H9 (cell line): ENCODE results near the gene KANSL1. TPM values are rescaled to one million over a fixed set of nuclear protein-coding genes. Genes with fewer than 3 reads are reported as not detected.
A peak's percentile ranks its signal among the peaks of the same experiment; 100 is the strongest.

Experiments
- DNase-seq: peaks from one replicate; pipeline ENCODE4 v3.0.0-alpha.2; 2017
- H2AFZ ChIP-seq: one replicate; pipeline ENCODE4 v1.6.1; 2013; ENCODE audit warnings: mild to moderate bottlenecking, low read length, control low read depth, moderate library complexity
- H2AK5ac ChIP-seq: 2 replicates; pipeline ENCODE4 v1.6.1; 2013; ENCODE audit warnings: low read length, control low read depth, mixed read lengths; ENCODE audit not compliant: insufficient read length
- H2BK120ac ChIP-seq: one replicate; pipeline ENCODE4 v1.6.1; 2013; ENCODE audit warnings: low read depth, mild to moderate bottlenecking, low read length, control low read depth, inconsistent platforms; ENCODE audit not compliant: poor library complexity, severe bottlenecking
- H2BK12ac ChIP-seq: 2 replicates; pipeline ENCODE4 v1.6.1; 2013; ENCODE audit warnings: low read length, control low read depth, mixed read lengths, low read depth; ENCODE audit not compliant: insufficient read length
- H2BK15ac ChIP-seq: 2 replicates; pipeline ENCODE4 v1.6.1; 2013; ENCODE audit warnings: low read depth, low read length, control low read depth
- H2BK20ac ChIP-seq: one replicate; pipeline ENCODE4 v1.6.1; 2013; ENCODE audit warnings: low read depth, mild to moderate bottlenecking, low read length, control low read depth, inconsistent platforms; ENCODE audit not compliant: poor library complexity, severe bottlenecking
- H2BK5ac ChIP-seq: 2 replicates; pipeline ENCODE4 v1.6.1; 2013; ENCODE audit warnings: low read length, control low read depth, mixed read lengths; ENCODE audit not compliant: insufficient read length
- H3K14ac ChIP-seq: 2 replicates; pipeline ENCODE4 v1.6.1; 2013; ENCODE audit warnings: low read length, control low read depth; ENCODE audit not compliant: insufficient read depth
- H3K18ac ChIP-seq: 2 replicates; pipeline ENCODE4 v1.6.1; 2013; ENCODE audit warnings: low read depth, mild to moderate bottlenecking, mixed read lengths, low read length, control low read depth; ENCODE audit not compliant: insufficient read length
- H3K23ac ChIP-seq: 2 replicates; pipeline ENCODE4 v1.6.1; 2013; ENCODE audit warnings: low read length, control low read depth, mixed read lengths, low read depth; ENCODE audit not compliant: insufficient read length
- H3K23me2 ChIP-seq: 2 replicates; pipeline ENCODE4 v1.6.1; 2013; ENCODE audit warnings: low read depth, mild to moderate bottlenecking, mixed read lengths, low read length, control low read depth; ENCODE audit not compliant: insufficient read length, poor library complexity, severe bottlenecking
- H3K27ac ChIP-seq: 2 replicates; pipeline ENCODE4 v1.5.1; 2013; ENCODE audit warnings: low read length, control low read depth, mixed read lengths, low read depth; ENCODE audit not compliant: insufficient read length
- H3K27me3 ChIP-seq: 2 replicates; pipeline ENCODE4 v1.6.1; 2013; ENCODE audit warnings: low read length, control low read depth, inconsistent platforms; ENCODE audit not compliant: insufficient read depth
- H3K4ac ChIP-seq: 2 replicates; pipeline ENCODE4 v1.6.1; 2013; ENCODE audit warnings: low read depth, mild to moderate bottlenecking, control low read depth, inconsistent platforms, low read length, moderate library complexity
- H3K4me1 ChIP-seq: 2 replicates; pipeline ENCODE4 v1.6.1; 2013; ENCODE audit warnings: low read length, control low read depth, inconsistent platforms; ENCODE audit not compliant: insufficient read depth
- H3K4me2 ChIP-seq: 2 replicates; pipeline ENCODE4 v1.6.1; 2013; ENCODE audit warnings: low read length, control low read depth, mixed read lengths; ENCODE audit not compliant: insufficient read length, insufficient read depth
- H3K56ac ChIP-seq: 2 replicates; pipeline ENCODE4 v1.6.1; 2013; ENCODE audit warnings: low read depth, mild to moderate bottlenecking, mixed read lengths, low read length, control low read depth; ENCODE audit not compliant: insufficient read length
- H3K79me1 ChIP-seq: 2 replicates; pipeline ENCODE4 v1.6.1; 2013; ENCODE audit warnings: low read depth, mild to moderate bottlenecking, moderate library complexity, low read length, control low read depth, inconsistent platforms; ENCODE audit not compliant: insufficient read depth, poor library complexity, severe bottlenecking
- H3K79me2 ChIP-seq: 2 replicates; pipeline ENCODE4 v1.6.1; 2013; ENCODE audit warnings: low read length, control low read depth, inconsistent platforms; ENCODE audit not compliant: insufficient read depth
- H3K9ac ChIP-seq: 2 replicates; pipeline ENCODE4 v1.6.1; 2013; ENCODE audit warnings: low read length, control low read depth, mixed read lengths; ENCODE audit not compliant: insufficient read length; ENCODE audit errors: extremely low read depth
- H3K9me3 ChIP-seq: one replicate; pipeline ENCODE4 v1.6.1; 2013; ENCODE audit warnings: low read depth, low read length, inconsistent platforms; ENCODE audit not compliant: control insufficient read depth
- H3T11ph ChIP-seq: one replicate; pipeline ENCODE4 v1.6.1; 2013; ENCODE audit warnings: mild to moderate bottlenecking, low read length, control low read depth, inconsistent platforms
- H4K20me1 ChIP-seq: one replicate; pipeline ENCODE4 v1.6.1; 2013; ENCODE audit not compliant: control insufficient read depth, insufficient read length, insufficient read depth
- H4K5ac ChIP-seq: 2 replicates; pipeline ENCODE4 v1.6.1; 2013; ENCODE audit warnings: low read depth, mild to moderate bottlenecking, mixed read lengths, low read length, control low read depth; ENCODE audit not compliant: insufficient read length
- H4K8ac ChIP-seq: replicated peaks from 2 replicates; pipeline ENCODE4 v1.6.1; 2013; ENCODE audit warnings: low read length, control low read depth, mixed read lengths, low read depth; ENCODE audit not compliant: insufficient read length
- H4K91ac ChIP-seq: 2 replicates; pipeline ENCODE4 v1.6.1; 2013; ENCODE audit warnings: low read depth, mild to moderate bottlenecking, moderate library complexity, mixed read lengths, low read length, control low read depth; ENCODE audit not compliant: insufficient read length
- H3K27ac Mint-ChIP-seq, 3 experiments: 2 replicates in 2 of 3; 3 replicates in 1 of 3; pipeline ENCODE4 v1.8.0; 2020 to 2021; ENCODE audit warnings: mixed read lengths in 3 of 3, mild to moderate bottlenecking in 1 of 3, moderate library complexity in 1 of 3
- H3K27me3 Mint-ChIP-seq: 2 replicates; pipeline ENCODE4 v1.8.0; 2021; ENCODE audit warnings: low read depth, mild to moderate bottlenecking, moderate library complexity, mixed read lengths
- H3K36me3 Mint-ChIP-seq, 3 experiments: 2 replicates in 2 of 3; 3 replicates in 1 of 3; pipeline ENCODE4 v1.8.0; 2020 to 2021; ENCODE audit warnings: low read depth in 3 of 3, mixed read lengths in 3 of 3; ENCODE audit not compliant: insufficient read depth in 1 of 3
- H3K4me1 Mint-ChIP-seq, 2 experiments: 2 replicates each; pipeline ENCODE4 v1.8.0; 2020; ENCODE audit warnings: mixed read lengths in 2 of 2
- H3K4me3 Mint-ChIP-seq, 2 experiments: 2 replicates in 1 of 2; 3 replicates in 1 of 2; pipeline ENCODE4 v1.8.0; 2020 to 2021; ENCODE audit warnings: mild to moderate bottlenecking in 2 of 2, mixed read lengths in 2 of 2, moderate library complexity in 1 of 2
- H3K9me3 Mint-ChIP-seq, 2 experiments: 2 replicates in 1 of 2; 3 replicates in 1 of 2; pipeline ENCODE4 v1.8.0; 2020; ENCODE audit warnings: mild to moderate bottlenecking in 2 of 2, mixed read lengths in 2 of 2, moderate library complexity in 1 of 2
- WGBS: extraction: QIAGEN DNeasy Blood & Tissue Kit; methylation state at CpG from one replicate; pipeline ENCODE4 v1.1.7; 2013; ENCODE audit warnings: missing lambda C conversion rate, low lambda C conversion rate, mixed read lengths; ENCODE audit not compliant: insufficient read length; ENCODE audit errors: extremely low coverage; 5-methylcytosine and 5-hydroxymethylcytosine counted together
- total RNA-seq: library from RNA; stranded (reverse); gene quantifications from 2 replicates; pipeline ENCODE4 v1.2.1, GENCODE V29; 2021
- TF ChIP-seq, protein P1 (sequence below): fragments of 200-600 bp; sonication (generic); conservative IDR thresholded peaks from 3 replicates; pipeline ENCODE4 v1.8.0; 2021; ENCODE audit warnings: antibody characterized with exemption, mild to moderate bottlenecking

KANSL1 gene
- total RNA-seq, 1 experiment from 2014 or later: 114 TPM

DNA sequence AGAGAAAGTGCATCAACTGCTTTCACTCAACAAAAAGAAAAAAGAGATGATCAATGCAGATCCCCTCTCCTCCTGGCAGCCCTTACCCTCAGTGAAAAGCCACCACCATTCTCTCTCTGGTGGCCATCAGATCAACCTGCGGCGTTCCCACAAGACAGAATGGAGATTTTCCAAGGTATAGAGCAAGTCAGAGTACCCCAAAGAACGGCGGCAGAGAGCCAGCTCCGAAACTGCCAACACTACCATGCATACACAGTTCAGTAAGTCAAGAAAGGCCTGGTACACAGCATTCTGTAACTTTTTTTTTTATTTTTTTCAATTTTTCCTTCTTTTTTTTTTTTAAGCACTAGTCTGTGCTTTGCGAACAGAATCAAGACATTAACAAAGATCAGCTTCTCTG, 163.6 kb downstream of the KANSL1 start:
- no peak overlapping the region for H3K23ac ChIP-seq
- H2BK15ac ChIP-seq: no peak overlapping the region
- H2AFZ ChIP-seq: no peak overlapping the region
- no peak overlapping the region for H3K4me3 Mint-ChIP-seq
- peak overlapping the region in 1 of 3 experiments; percentile 66; a peak in 2 of 7 replicates for H3K27ac Mint-ChIP-seq
- no peak overlapping the region for H3K9ac ChIP-seq
- H4K8ac ChIP-seq: no peak overlapping the region
- TF ChIP-seq, protein P1, sequence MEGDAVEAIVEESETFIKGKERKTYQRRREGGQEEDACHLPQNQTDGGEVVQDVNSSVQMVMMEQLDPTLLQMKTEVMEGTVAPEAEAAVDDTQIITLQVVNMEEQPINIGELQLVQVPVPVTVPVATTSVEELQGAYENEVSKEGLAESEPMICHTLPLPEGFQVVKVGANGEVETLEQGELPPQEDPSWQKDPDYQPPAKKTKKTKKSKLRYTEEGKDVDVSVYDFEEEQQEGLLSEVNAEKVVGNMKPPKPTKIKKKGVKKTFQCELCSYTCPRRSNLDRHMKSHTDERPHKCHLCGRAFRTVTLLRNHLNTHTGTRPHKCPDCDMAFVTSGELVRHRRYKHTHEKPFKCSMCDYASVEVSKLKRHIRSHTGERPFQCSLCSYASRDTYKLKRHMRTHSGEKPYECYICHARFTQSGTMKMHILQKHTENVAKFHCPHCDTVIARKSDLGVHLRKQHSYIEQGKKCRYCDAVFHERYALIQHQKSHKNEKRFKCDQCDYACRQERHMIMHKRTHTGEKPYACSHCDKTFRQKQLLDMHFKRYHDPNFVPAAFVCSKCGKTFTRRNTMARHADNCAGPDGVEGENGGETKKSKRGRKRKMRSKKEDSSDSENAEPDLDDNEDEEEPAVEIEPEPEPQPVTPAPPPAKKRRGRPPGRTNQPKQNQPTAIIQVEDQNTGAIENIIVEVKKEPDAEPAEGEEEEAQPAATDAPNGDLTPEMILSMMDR: no peak
- H3K18ac ChIP-seq: no peak overlapping the region
- no peak overlapping the region for H3K4ac ChIP-seq
- H3K79me2 ChIP-seq: no peaks in the 10 kb centered on the region
- no peak overlapping the region for H2BK120ac ChIP-seq
- WGBS: no CpG with 5 or more reads among the region's 6 CpGs
- no peak overlapping the region for H2BK20ac ChIP-seq
- H3K4me1 ChIP-seq: peaks cover 2% of the 10 kb centered on the region; the same call in 1 of the 2 replicates
- H3K56ac ChIP-seq: no peak overlapping the region
- no peaks in the 10 kb centered on the region for H3K79me1 ChIP-seq
- H4K91ac ChIP-seq: no peak overlapping the region
- peaks cover 34 to 43% of the 10 kb centered on the region in 2 experiments for H3K4me1 Mint-ChIP-seq
- no peaks in the 10 kb centered on the region for H3K9me3 Mint-ChIP-seq
- no peaks in the 10 kb centered on the region for H3K27me3 ChIP-seq
- H3K23me2 ChIP-seq: no peaks in the 10 kb centered on the region
- H2AK5ac ChIP-seq: no peak overlapping the region
- no peak overlapping the region for H2BK12ac ChIP-seq
- H3K4me2 ChIP-seq: no peak overlapping the region
- H3K9me3 ChIP-seq: no peaks in the 10 kb centered on the region
- H3K14ac ChIP-seq: no peak overlapping the region
- H3K27me3 Mint-ChIP-seq: no peaks in the 10 kb centered on the region
- no peak overlapping the region for H3K27ac ChIP-seq
- no peak overlapping the region for H2BK5ac ChIP-seq
- peaks cover 36 to 72% (median 62%) of the 10 kb centered on the region in 3 experiments for H3K36me3 Mint-ChIP-seq
- H4K5ac ChIP-seq: no peak overlapping the region
- DNase-seq: no peak
- H4K20me1 ChIP-seq: no peaks in the 10 kb centered on the region
- H3T11ph ChIP-seq: no peak overlapping the region
